CD4-positive, CD25-positive, alpha-beta regulatory T cell (primary cell): ENCODE data around the gene MRGPRG. TPM values are rescaled to one million over a fixed set of nuclear protein-coding genes. Genes with fewer than 3 reads are reported as not detected.

Experiments used
- ATAC-seq, 2 donors: fragments of 150-1000 bp; cut with Tn5 transposase; one replicate each; pipeline ENCODE4 v1.10.0; 2021; ENCODE audit warnings: low read depth in 2 of 2, moderate number of reproducible peaks in 2 of 2, moderate library complexity in 1 of 2
- DNase-seq, 3 donors: peaks; one replicate each; pipeline versions ENCODE4 v3.0.0 to v3.0.0-alpha.2; 2012 to 2022; ENCODE audit warnings: mixed read lengths in 1 of 3
- H3K27ac ChIP-seq: one replicate; pipeline ENCODE4 v1.7.0; 2013; ENCODE audit warnings: mild to moderate bottlenecking, low read length; ENCODE audit not compliant: insufficient read depth, poor library complexity, severe bottlenecking
- H3K27me3 ChIP-seq: one replicate; pipeline ENCODE4 v1.7.0; 2013; ENCODE audit warnings: low read length; ENCODE audit not compliant: control insufficient read depth, insufficient read depth
- H3K36me3 ChIP-seq: one replicate; pipeline ENCODE4 v1.7.0; 2013; ENCODE audit warnings: mild to moderate bottlenecking, low read length, moderate library complexity; ENCODE audit not compliant: control insufficient read depth, insufficient read depth
- H3K4me1 ChIP-seq: 2 replicates; pipeline ENCODE4 v1.7.0; 2013; ENCODE audit warnings: mild to moderate bottlenecking, low read length; ENCODE audit not compliant: insufficient read depth, control insufficient read depth, poor library complexity, severe bottlenecking
- H3K4me3 ChIP-seq: one replicate; pipeline ENCODE4 v1.7.0; 2013; ENCODE audit warnings: low read depth, mild to moderate bottlenecking, low read length, moderate library complexity
- H3K9me3 ChIP-seq, 2 experiments: 1 replicate in 1 of 2; 2 replicates in 1 of 2; pipeline ENCODE4 v1.7.0; 2013; ENCODE audit warnings: low read length in 2 of 2, mild to moderate bottlenecking in 1 of 2, moderate library complexity in 1 of 2; ENCODE audit not compliant: control insufficient read depth in 2 of 2
- H3K27ac Mint-ChIP-seq, 3 donors: one replicate each; pipeline ENCODE4 v1.8.0; 2020 to 2022; ENCODE audit warnings: mild to moderate bottlenecking in 3 of 3, mixed read lengths in 3 of 3, moderate library complexity in 2 of 3
- H3K27me3 Mint-ChIP-seq: one replicate; pipeline ENCODE4 v1.8.0; 2022; ENCODE audit warnings: mild to moderate bottlenecking, mixed read lengths
- H3K36me3 Mint-ChIP-seq: one replicate; pipeline ENCODE4 v1.8.0; 2020; ENCODE audit warnings: mixed read lengths
- H3K4me1 Mint-ChIP-seq, 4 donors: one replicate each; pipeline ENCODE4 v1.8.0; 2020 to 2022; ENCODE audit warnings: mixed read lengths in 4 of 4, mild to moderate bottlenecking in 1 of 4
- H3K4me3 Mint-ChIP-seq, 4 donors: one replicate each; pipeline ENCODE4 v1.8.0; 2020 to 2022; ENCODE audit warnings: mild to moderate bottlenecking in 4 of 4, mixed read lengths in 4 of 4, moderate library complexity in 3 of 4
- H3K9me3 Mint-ChIP-seq, 7 donors: one replicate each; pipeline ENCODE4 v1.8.0; 2020 to 2022; ENCODE audit warnings: mixed read lengths in 7 of 7, mild to moderate bottlenecking in 3 of 7, moderate library complexity in 2 of 7
- polyA plus RNA-seq, 4 donors: library from polyadenylated mRNA; unstranded; fragments of 300-500 nt; fragmentation: Illumina TruSeq; gene quantifications; one replicate each; pipeline ENCODE4 v1.2.3, GENCODE V29; 2021
- total RNA-seq: library from RNA; stranded (reverse); gene quantifications from one replicate; pipeline ENCODE4 v1.2.3, GENCODE V29; 2022

The MRGPRG gene
- total and polyA plus RNA-seq, 5 donors from 2014 or later: not detected

- no peaks in the 10 kb centered on the region for H3K27me3 Mint-ChIP-seq
- H3K27ac ChIP-seq: no peak overlapping the region
- H3K27me3 ChIP-seq: no peaks in the 10 kb centered on the region
- H3K36me3 ChIP-seq: no peaks in the 10 kb centered on the region
- H3K36me3 Mint-ChIP-seq: no peaks in the 10 kb centered on the region
- no peak for ATAC-seq
- H3K4me3 Mint-ChIP-seq: no peak overlapping the region
- no peak overlapping the region for H3K4me3 ChIP-seq
- H3K9me3 ChIP-seq: no peaks in the 10 kb centered on the region
- H3K4me1 Mint-ChIP-seq: no peaks in the 10 kb centered on the region
- DNase-seq: no peak
- H3K27ac Mint-ChIP-seq: no peak overlapping the region
- H3K9me3 Mint-ChIP-seq: peaks cover 0 to 2% (median 0%) of the 10 kb centered on the region in 7 donors
- no peaks in the 10 kb centered on the region for H3K4me1 ChIP-seq
Measured at GRCh38 chr11:3192511-3193372, 25.9 kb downstream of the MRGPRG start.

- Mint-ChIP-seq H3K27ac (no peak overlapping the region), H3K4me1 (no peaks in the 10 kb centered on the region), H3K9me3 (peaks cover 0 to 3% (median 0%) of the 10 kb centered on the region in 7 donors), H3K36me3 (no peaks in the 10 kb centered on the region), H3K27me3 (no peaks in the 10 kb centered on the region), H3K4me3 (no peak overlapping the region)
- H3K4me1 ChIP-seq: no peaks in the 10 kb centered on the region
- no peaks in the 10 kb centered on the region for H3K36me3 ChIP-seq
- no peak for DNase-seq
- H3K4me3 ChIP-seq: no peak overlapping the region
- no peak for ATAC-seq
- no peak overlapping the region for H3K27ac ChIP-seq
- H3K9me3 ChIP-seq: no peaks in the 10 kb centered on the region
- no peaks in the 10 kb centered on the region for H3K27me3 ChIP-seq
Measured at GRCh38 chr11:3191586-3192324, 26.9 kb downstream of the MRGPRG start.

- Mint-ChIP-seq H3K27ac (no peak overlapping the region), H3K27me3 (no peaks in the 10 kb centered on the region), H3K36me3 (no peaks in the 10 kb centered on the region), H3K4me1 (no peaks in the 10 kb centered on the region), H3K9me3 (peaks cover 0 to 3% (median 0%) of the 10 kb centered on the region in 7 donors), H3K4me3 (no peak overlapping the region)
- H3K27ac ChIP-seq: no peak overlapping the region
- no peak overlapping the region for H3K4me3 ChIP-seq
- no peaks in the 10 kb centered on the region for H3K9me3 ChIP-seq
- H3K4me1 ChIP-seq: no peaks in the 10 kb centered on the region
- DNase-seq (no peak), ATAC-seq (no peak)
- H3K36me3 ChIP-seq: no peaks in the 10 kb centered on the region
- no peaks in the 10 kb centered on the region for H3K27me3 ChIP-seq
Measured at GRCh38 chr11:3190600-3190999, 28.0 kb downstream of the MRGPRG start.

- ATAC-seq (no peak), DNase-seq (no peak)
- no peak overlapping the region for H3K27ac ChIP-seq
- H3K4me1 Mint-ChIP-seq: no peaks in the 10 kb centered on the region
- no peak overlapping the region for H3K27ac Mint-ChIP-seq
- H3K27me3 ChIP-seq: no peaks in the 10 kb centered on the region
- H3K4me3 ChIP-seq: no peak overlapping the region
- no peaks in the 10 kb centered on the region for H3K4me1 ChIP-seq
- H3K36me3 ChIP-seq: no peaks in the 10 kb centered on the region
- no peak overlapping the region for H3K4me3 Mint-ChIP-seq
- H3K27me3 Mint-ChIP-seq: no peaks in the 10 kb centered on the region
- H3K9me3 Mint-ChIP-seq: peaks cover 0 to 3% (median 0%) of the 10 kb centered on the region in 7 donors
- no peaks in the 10 kb centered on the region for H3K9me3 ChIP-seq
- no peaks in the 10 kb centered on the region for H3K36me3 Mint-ChIP-seq
Measured at GRCh38 chr11:3189886-3190583, 28.6 kb downstream of the MRGPRG start.

- Histone ChIP-seq H3K36me3 (no peaks in the 10 kb centered on the region), H3K9me3 (no peaks in the 10 kb centered on the region), H3K4me3 (no peak overlapping the region), H3K27me3 (no peaks in the 10 kb centered on the region), H3K27ac (no peak overlapping the region), H3K4me1 (no peaks in the 10 kb centered on the region)
- Mint-ChIP-seq H3K4me3 (no peak overlapping the region), H3K4me1 (no peaks in the 10 kb centered on the region), H3K27ac (no peak overlapping the region), H3K27me3 (no peaks in the 10 kb centered on the region), H3K9me3 (peaks cover 0 to 4% (median 0%) of the 10 kb centered on the region in 7 donors), H3K36me3 (no peaks in the 10 kb centered on the region)
- ATAC-seq: no peak
- no peak for DNase-seq
Measured at GRCh38 chr11:3189196-3189843, 29.3 kb downstream of the MRGPRG start.

- Histone ChIP-seq H3K4me1 (no peaks in the 10 kb centered on the region), H3K27me3 (no peaks in the 10 kb centered on the region), H3K27ac (no peak overlapping the region), H3K9me3 (no peaks in the 10 kb centered on the region), H3K36me3 (no peaks in the 10 kb centered on the region), H3K4me3 (no peak overlapping the region)
- H3K27ac Mint-ChIP-seq: no peak overlapping the region
- H3K9me3 Mint-ChIP-seq: peaks cover 0 to 4% (median 0%) of the 10 kb centered on the region in 7 donors
- no peak overlapping the region for H3K4me3 Mint-ChIP-seq
- no peaks in the 10 kb centered on the region for H3K36me3 Mint-ChIP-seq
- ATAC-seq: no peak
- no peaks in the 10 kb centered on the region for H3K27me3 Mint-ChIP-seq
- no peak for DNase-seq
- H3K4me1 Mint-ChIP-seq: no peaks in the 10 kb centered on the region
Measured at GRCh38 chr11:3188496-3189195, 30.0 kb downstream of the MRGPRG start.
